GM19240 (cell line): ENCODE measurements around the gene VIT.

Experiments
- DNase-seq: peaks from one replicate; pipeline ENCODE4 v3.0.0; 2011; ENCODE audit warnings: low spot score; ENCODE audit not compliant: insufficient read length

VIT gene

DNA sequence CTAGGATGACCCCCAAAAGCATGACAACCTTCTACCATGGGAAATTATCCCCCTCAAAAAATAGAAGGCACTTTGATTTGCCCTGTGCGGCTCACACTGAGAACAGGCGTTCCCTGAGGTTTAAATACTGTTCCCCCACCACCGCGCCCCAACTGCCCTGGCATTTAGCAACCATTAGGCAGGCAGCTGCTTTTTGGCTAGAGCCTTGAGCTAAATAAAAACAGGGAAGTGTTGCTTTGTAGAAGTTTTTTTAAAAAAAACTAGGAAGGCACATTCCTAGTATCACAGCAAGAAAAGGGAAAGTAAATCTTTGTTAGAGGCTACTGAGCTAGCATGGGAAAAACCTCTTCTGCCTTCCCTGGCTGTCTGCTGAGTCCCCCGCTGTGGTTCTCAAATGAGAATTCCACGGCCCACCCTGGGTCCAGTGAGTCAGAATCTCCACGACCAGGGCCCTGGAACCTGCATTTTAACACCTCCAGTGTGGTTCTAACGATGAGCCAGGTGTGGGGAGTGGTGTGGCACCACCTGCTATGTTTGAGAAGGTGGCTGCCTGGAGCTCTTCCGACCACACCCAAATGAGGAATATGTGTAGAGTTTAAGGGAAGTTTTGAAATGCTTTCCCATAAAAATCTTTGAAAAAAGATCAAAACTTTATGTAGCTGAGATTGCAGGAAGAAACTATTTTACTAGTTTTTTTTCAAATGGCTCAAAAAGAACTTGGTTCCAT is 66.4 kb downstream of the VIT start:
- DNase-seq, result no peak

DNA sequence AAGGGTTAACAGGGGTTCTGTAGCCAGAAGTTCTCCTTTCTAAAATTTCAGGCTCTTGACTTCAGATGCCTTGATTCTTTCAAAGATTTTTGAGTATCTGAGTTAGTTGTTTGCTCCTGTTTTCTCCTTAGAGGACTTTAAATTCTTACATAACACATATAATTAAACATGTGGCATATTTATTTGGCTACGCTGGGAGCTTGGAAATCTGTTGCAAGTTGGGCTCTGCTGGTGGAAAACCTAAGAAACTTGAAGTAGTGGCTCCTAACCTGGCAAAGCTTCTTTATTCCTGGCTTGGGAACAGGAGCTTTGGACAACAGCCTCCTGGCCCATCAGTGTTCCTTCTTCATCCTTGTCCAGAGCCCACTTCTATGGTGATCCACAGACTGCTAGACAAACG is 72.6 kb downstream of the VIT start:
- no peak for DNase-seq

DNA sequence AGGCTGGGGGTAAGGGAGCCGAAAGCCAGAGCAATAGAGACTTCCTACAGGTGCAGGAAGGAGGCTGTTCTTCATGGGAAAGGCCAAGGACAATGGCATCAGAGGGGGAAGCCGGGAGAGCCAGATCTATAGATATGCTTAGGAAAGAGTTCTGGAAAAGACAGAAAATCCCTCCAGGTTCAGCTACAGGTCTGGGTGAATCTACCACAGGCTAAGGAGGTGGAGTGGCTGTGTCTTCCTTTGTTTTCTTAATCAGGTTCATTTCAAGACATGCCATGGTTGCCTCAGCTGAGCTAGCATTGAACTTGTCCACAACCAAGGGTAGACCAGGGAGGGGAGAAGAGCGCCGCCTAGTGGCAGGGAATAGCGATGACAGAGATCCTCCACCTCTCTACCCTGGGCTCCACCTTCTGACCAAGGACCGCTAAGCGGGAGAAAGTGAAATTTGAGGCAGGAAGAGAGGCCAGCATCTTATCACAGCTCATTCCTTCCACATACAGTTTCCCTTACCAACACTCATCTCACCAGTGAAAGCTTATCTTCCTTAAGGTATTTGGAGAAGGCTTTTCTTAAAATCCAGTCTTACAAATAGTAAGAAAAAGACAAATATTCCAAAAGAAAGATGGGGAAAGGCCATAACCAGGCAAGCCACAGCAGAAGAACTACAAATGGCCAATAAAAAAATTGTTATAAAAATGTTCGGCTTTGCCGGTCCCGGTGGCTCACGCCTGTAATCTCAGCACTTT is 74.2 kb downstream of the VIT start:
- DNase-seq, result peak; percentile 29

DNA sequence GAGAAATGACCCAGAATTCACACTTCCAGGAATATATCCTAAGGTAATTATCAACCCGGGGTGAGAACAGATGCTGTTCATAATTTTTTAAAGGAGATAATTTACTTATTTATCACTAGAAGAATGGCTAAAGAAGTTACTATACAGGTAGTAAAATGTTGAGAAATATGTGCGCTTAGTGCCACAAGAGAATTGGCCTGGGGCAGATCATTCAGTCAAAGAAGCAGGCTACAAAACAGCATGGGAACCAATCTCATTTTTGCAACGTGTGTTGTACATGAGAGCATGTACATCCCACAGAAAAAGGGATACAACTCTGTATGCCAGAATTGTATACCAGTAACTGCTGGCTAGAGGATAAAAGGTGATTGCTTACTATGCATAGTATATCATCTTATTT is 75.2 kb downstream of the VIT start:
- no peak for DNase-seq

DNA sequence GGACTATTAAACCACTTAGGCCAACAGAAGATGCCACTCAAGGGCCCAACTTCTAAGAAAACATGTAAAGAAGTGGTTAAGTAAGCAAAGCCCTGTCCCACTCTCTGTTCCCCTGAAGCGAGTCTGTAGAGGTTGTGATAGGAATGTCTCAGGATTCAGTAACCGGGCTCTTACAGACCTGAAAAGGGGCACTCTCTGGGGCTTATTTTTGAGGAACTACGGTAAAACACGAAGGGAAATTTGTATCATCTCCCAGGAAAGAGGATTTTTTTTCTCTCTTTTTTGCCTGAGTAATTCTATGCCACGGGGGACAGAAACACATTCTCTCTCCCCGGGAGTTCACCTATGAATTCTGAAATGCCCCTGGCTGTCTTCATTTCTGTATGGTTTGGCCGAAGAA is 77.4 kb downstream of the VIT start:
- DNase-seq, result no peak

DNA sequence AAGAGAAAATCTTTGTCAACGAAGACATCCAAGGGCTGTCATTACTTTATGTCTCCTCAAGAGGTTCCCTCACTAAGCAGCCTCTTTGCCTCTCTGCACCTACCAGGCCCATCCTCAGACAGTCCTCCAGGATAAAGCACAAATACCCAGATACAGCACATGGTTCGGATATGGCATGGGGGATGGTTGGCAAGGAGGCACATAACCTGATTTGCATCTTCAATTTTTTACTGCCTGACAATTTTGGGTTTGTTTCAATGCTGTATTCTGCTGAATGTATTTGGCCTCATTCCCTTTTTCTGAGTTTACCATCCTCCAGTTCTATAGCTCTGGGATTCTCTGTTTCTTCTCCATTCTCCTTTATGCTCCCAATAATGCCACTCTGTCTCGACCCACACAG is 78.8 kb downstream of the VIT start:
- no peak for DNase-seq

DNA sequence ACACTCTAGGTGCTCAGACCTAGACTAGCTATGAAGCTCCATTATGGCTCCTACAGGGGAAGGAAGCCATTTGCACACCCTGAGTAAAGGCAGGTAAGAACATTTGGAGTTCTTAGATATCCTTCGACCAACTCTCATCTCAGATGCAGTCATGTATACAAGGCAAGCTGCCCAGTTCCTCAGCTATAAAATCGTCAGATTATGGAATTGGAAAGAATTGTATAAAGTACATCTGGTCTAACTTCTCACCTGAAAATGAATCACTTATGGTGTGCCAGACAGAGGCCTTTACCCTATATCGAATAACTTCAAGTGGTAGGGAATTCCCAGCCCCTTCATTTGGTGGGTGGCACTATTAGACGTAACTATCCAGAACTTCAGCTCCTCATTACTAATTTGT is 79.3 kb downstream of the VIT start:
- no peak for DNase-seq

DNA sequence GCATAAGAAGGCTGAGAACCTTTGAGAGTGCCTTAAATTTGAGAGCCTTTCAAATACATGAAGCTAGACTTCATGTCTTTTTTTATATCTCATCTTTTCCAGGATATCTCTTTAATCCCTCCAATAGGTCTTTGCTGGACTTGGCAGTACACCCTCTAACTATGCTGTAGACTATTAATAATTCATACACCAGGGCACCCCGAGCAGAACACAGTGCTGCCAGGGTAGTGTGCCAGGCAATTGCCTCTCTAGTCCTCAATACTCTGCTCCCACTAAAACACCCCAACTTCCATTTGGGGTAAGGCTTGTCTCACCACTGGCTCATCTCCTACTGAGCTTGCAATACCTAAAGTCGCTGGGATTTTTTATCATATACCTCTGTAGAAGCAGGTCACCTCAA is 80.8 kb downstream of the VIT start:
- no peak for DNase-seq

DNA sequence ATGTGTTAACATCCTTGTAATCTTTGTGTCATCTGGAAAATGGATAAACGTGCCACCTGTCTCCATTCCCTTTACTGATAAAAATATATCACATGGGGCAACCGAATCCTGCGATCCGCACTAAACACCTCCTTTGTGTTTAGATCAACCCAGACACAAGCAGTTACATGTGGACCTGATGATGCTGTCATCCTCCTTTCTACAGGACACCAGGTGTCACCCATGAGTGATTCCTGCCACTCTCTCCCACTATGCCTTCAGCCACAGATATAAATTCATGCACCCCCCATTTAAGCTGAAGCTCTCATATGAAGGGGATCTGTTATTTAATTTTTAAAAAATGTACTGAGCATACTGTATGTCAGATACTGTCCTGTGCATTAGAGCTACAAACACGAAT is 81.3 kb downstream of the VIT start:
- no peak for DNase-seq

DNA sequence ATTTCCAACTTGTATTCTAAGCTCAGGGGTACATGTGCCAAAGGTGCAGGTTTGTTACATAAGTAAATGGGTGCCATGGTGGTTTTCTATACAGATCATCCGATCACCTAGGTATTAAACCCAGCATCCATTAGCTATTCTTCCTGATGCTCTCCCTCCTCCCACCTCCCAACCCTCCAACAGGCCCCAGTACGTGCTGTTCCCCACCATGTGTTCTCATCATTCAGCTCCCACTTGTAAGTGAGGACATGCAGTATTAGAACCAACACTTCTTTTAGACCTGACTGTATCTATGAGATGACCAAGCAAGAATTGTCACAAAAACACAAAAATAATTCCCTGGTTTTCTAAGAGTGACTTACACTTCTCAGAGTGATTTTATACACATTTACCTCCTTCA is 83.0 kb downstream of the VIT start:
- DNase-seq, result no peak

DNA sequence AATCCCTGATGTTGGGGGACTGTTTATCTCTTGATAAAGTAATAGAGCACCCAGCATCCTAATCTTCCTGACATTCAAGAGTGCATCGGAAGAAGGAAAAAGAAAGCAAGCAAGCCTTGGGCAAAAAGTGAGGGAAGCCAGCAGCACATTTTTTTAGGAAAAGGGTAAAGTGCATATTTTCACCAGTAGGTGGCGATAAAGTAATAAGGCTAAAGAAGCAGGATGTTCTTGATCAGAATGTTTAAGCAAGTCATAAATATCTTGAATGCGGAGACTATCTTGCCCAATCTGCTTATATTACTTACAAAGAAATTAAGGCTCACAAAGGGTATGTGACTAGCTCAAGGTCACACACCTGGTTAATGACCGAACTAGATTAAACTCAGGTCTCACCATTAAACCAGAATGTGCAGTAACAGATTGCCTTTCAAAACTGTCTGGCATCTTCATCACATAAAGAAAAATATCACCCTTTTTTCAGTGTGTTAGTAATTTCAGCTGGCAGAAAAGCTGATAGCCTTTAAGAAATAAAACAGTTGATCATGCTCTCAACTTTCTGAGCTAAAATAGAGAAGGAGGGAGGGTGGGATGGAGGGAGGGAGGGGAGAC is 83.8 kb downstream of the VIT start:
- peak; percentile 15 for DNase-seq

DNA sequence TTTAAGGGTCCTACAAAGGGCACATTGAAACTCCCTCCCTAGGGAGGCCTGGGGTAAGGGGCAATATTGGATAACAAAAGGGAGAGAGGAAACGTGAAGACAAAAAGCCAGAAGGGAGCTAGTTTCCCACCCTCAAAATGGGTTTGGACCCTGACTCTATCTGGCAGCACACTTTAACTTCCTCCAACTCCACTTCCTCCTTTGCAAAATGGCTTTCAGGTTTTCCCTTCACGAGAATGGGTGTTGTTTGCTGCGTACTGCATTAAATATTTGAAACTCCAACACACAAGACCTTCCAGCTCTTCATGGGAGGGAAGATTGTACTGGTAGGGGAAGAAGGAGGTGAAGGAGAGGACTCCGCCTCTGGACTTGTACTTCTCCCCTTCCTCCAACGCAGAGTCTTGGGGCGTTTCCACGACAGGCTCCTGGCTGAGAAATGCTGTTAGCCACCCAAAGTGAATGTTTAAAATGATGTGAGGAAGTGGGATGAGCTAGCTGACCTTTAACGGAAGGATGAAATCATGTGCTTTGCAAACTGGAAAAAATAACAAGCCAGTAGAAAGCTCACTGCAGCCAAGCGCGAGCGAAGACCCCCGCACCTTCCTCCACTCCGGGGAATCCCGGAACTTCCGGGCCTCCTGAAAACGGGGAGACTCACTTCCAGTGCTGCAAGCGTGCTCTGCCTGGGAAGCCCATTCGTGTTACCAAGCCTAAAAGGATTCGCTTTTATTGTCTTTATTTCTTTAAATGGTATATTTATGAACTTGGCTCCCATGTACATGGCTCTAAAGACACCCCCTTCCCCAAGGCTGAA is 85.6 kb downstream of the VIT start:
- DNase-seq, result no peak

DNA sequence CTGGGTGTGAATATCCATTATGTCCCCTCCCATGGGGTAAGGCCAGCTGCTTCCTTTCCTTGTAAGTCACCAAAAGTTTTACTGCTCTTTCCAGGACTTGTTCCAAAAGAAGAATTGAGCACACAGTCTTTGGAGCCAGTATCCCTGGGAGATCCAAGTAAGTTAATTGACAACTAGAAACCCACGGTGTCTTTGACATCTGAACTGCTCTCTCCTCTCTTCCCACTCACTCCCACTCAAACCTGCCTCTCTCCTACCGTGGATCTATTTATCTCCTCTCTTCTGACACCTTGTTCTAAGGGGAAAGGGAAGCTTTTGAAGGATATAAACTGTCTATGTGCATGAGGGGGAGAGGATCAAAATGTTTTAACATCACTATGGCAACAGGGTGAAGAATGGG is 86.7 kb downstream of the VIT start:
- no peak for DNase-seq

DNA sequence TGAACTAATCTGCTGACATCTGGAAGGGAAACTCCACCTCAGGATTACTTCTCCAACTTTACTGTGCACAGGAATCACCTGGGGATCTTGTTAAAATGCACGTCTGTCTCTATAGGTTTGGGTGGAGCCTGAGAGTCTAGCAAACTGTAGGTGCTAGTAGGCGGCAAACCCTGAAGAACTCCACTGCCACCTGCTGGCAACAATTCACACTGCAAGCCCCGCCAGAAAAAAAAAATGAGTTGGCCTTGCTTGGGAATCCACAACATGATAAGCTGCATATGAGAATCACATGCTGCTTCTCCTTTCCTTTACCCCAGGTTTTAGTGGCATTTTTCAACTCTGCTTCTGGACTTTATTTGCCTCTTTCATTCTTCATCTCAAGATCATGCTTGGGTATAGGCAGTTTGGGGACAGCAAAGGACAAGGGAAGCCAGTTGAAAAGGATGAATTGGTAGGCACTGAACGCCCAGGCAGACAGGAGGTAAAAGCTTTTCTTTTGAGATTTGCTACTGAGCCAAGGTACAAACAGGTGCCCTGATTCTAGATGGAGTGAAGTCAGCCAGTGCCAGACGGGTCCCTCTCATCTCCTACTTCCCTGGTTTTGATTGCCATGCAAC is 88.8 kb downstream of the VIT start:
- DNase-seq, result peak; percentile 45

DNA sequence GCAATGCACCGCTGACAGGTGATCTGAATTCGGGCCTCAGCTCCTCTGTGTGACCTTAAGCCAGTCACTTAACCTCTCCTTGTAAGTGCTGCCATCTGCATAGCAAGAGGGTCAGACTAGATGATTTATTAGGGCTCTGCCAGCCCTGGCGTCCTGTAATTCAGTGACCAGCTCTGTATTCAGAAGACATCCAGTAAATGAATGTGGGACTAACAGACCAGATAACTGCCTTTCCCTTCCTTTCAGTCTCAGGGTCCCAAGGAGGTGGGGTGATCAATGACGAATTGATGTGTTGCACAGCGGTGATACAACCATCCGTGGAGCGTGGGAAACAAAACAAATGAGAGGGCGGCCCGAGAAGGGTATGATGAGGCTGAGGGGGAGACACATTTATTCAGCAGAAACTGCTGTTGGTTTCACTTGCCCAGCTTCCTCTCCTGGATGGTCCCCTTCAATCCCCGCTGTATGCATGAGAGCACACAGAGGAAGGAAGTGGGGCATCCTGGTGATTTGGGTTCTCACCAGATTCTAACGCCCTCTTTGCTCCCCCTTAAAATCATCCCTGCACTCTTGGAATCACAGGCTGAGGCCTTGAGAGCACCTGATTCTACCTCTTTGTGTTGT is 92.8 kb downstream of the VIT start:
- DNase-seq, result no peak

DNA sequence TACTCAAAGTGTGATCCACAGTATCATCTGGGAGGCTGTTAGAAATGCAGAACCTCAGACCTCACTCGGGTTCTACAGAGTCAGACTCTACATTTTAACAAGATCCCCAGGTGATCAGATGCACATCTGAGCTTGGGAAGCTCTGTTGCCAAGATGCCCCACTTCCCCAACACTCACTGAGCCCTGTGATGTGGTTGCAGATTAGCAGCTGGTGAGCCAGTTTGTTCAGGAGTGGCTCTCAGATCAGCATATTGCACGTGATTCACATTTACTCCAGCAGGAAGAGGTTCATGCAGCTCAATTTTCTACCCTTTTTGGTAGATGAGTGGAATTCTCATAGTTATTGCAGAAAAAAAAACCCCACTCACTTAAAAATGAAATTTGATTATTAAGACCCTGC is 96.4 kb downstream of the VIT start:
- no peak for DNase-seq

DNA sequence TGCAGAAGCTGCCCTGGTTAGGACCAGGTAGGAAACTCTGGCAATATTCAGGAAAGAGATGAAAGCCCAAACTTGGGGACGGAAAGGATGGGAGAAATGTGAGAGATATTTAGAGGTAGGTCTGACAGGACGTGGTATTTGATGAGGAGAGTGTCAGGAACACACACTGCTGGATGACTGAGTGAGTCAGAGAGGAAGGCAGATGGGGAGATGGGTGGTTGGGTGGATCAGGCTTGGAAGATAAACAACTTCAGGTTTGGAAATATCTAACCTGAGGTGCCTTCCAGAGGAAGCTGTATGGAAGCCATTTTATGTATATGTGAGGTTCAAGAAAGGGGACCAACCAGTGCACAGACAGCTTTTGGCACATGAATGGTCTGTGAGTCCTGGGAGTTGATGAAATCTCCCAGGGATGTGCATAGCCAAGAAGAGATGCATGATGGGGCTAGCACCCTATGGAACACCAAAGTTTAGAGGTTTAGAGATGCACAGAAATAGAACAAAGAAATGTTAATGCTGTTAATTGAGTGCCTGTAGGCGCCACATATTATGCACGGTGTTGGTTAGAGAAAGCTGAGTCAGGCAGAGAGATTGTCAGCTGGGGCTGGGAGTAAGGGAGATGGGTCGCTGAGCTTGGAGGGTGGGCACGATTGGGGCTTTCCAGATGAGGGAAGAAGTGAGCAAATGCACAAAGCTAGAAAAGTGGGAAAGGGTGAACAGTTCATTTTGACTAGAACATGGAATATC is 101.0 kb downstream of the VIT start:
- no peak for DNase-seq

DNA sequence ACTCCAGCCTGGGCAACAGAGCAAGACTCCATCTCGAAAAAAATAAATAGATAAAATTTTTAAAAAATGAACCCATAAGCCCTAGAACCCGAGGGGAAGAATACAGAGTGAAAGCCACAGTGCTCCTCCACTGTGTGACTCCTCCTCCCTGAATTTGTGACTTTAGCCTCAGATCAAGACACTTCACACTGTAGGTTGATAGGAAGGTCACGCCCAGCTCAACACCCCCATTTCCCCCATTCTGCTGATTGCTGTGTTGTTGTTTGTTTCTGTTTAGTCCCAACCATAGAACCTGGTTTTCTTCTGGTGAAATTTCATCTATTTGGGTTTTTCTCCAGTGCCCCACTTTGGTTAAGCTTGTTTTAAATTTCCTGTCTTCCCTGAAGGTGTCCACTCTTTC is 102.2 kb downstream of the VIT start:
- no peak for DNase-seq

DNA sequence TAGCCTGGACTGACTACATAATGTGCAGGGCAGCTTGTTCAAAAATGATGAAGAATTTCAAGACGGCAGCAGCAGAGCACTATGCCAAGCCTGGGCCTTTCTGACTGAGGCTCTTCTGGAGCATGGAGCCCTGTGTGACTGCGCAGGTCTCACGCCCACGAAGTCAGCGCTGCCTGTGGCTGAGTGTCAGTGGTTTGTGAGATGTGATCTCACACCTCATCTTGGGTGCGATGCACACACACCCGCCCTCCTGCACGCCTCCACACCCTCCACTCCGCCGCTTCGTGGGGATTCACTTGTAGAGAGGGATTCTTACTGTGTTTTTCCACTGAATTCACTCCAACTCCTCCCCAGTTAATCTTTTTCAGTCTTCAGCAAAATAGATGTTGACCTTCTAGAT is 103.9 kb downstream of the VIT start:
- DNase-seq, result no peak

DNA sequence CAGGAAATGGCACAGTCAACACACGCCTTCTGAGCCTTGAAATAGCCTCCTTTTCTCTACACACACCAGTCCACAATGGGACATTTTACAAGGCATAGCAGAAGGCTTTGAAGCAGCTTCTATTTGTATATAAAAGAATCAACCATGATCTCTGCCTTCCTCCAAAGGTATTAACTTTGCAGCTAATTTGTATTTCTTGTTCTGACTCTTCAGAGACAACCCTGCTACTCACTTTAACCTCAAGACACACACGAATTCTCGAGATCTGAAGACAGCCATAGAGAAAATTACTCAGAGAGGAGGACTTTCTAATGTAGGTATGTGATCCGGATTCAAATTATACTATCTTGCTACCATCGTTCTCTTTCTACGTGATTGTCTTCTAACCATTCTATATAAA is 104.6 kb downstream of the VIT start:
- no peak for DNase-seq
